ENCODE results near the gene C1QTNF12. TPM values are rescaled to one million over a fixed set of nuclear protein-coding genes. Genes with fewer than 3 reads are reported as not detected.

The C1QTNF12 gene
- total RNA-seq, 3 donors from 2014 or later: 21.5 to 54.0 (median 36.5) TPM

DNA sequence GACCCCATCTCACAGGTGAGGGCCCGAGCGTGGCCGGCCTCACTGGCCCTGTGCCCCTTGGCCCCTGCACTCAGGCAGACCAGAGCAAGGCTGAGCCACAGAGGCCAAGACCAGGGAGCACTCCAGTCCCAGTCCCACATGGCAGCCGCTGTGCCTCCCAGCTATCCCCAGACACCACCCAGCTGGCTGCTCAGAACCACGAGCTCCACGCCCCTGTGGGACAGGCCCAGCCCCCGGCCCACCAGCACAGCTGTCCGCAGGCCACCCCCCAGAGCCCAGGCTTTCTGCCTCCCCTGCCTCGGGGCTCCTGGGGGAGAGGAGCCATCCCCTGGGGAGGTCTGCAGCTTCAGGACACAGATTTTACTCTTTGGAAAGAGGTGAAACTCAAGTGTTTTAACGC, 9.1 kb upstream of the C1QTNF12 start:
- TF ChIP-seq CTCF (IDR thresholded peaks at IDR 0.05): no peak
- Histone ChIP-seq H3K36me3 (ENCODE audit: low read depth) (peaks cover 6% of the 10 kb centered on the region), H3K4me3 (no peak overlapping the region), H3K4me1 (ENCODE audit: low read depth) (no peaks in the 10 kb centered on the region), H3K9me3 (no peaks in the 10 kb centered on the region)
- DNase-seq (no peak), ATAC-seq (no peak)
- intact Hi-C loops (cut with DNase I, micrococcal nuclease): loop anchor here in 1 of 2 donors (10.0 kb wide), 1 partner anchor 131 kb away; no protein-coding TSS in a partner anchor

- peaks cover 6% of the 10 kb centered on the region for H3K36me3 ChIP-seq (ENCODE audit: low read depth)
- no peak overlapping the region for H3K4me3 ChIP-seq
- no peaks in the 10 kb centered on the region for H3K4me1 ChIP-seq (ENCODE audit: low read depth)
- intact Hi-C loops (cut with DNase I, micrococcal nuclease): loop anchor here in 1 of 2 donors (10.0 kb wide), 1 partner anchor 130 kb away; no protein-coding TSS in a partner anchor
- no peak for ATAC-seq
- no peak for TF ChIP-seq CTCF (IDR thresholded peaks at IDR 0.05)
- DNase-seq: no peak
- H3K9me3 ChIP-seq: no peaks in the 10 kb centered on the region
Measured at GRCh38 chr1:1255078-1255477, 8.6 kb upstream of the C1QTNF12 start.

- peaks cover 6% of the 10 kb centered on the region for H3K36me3 ChIP-seq (ENCODE audit: low read depth)
- no peak for ATAC-seq
- DNase-seq: no peak
- H3K9me3 ChIP-seq: no peaks in the 10 kb centered on the region
- no peak for TF ChIP-seq CTCF (IDR thresholded peaks at IDR 0.05)
- intact Hi-C loops (cut with DNase I, micrococcal nuclease): loop anchor here in 1 of 2 donors (10.0 kb wide), 1 partner anchor 130 kb away; no protein-coding TSS in a partner anchor
- no peak overlapping the region for H3K4me3 ChIP-seq
- no peaks in the 10 kb centered on the region for H3K4me1 ChIP-seq (ENCODE audit: low read depth)
Measured at GRCh38 chr1:1254667-1254998, 8.1 kb upstream of the C1QTNF12 start.

GRCh38 chr1:1253972-1254666, 7.6 kb upstream of the C1QTNF12 start:
- H3K36me3 ChIP-seq (ENCODE audit: low read depth): peaks cover 6% of the 10 kb centered on the region
- no peak for TF ChIP-seq CTCF (IDR thresholded peaks at IDR 0.05)
- no peak for ATAC-seq
- intact Hi-C loops (cut with DNase I, micrococcal nuclease): loop anchor here in 1 of 2 donors (10.0 kb wide), 1 partner anchor 129 kb away; no protein-coding TSS in a partner anchor
- no peak overlapping the region for H3K4me3 ChIP-seq
- H3K4me1 ChIP-seq (ENCODE audit: low read depth): no peaks in the 10 kb centered on the region
- peak in 1 of 3 donors; percentile 44 for DNase-seq
- no peaks in the 10 kb centered on the region for H3K9me3 ChIP-seq

GRCh38 chr1:1253314-1253713, 6.8 kb upstream of the C1QTNF12 start:
- peaks cover 6% of the 10 kb centered on the region for H3K36me3 ChIP-seq (ENCODE audit: low read depth)
- DNase-seq (no peak), ATAC-seq (no peak)
- no peaks in the 10 kb centered on the region for H3K9me3 ChIP-seq
- intact Hi-C loops (cut with DNase I, micrococcal nuclease): loop anchor here in 1 of 2 donors (10.0 kb wide), 1 partner anchor 129 kb away; no protein-coding TSS in a partner anchor
- H3K4me1 ChIP-seq (ENCODE audit: low read depth): no peaks in the 10 kb centered on the region
- TF ChIP-seq CTCF (IDR thresholded peaks at IDR 0.05): no peak
- H3K4me3 ChIP-seq: no peak overlapping the region

Data from mucosa of descending colon (tissue), 3 donors.